ENCODE measurements around the gene GPRASP3.

DNA sequence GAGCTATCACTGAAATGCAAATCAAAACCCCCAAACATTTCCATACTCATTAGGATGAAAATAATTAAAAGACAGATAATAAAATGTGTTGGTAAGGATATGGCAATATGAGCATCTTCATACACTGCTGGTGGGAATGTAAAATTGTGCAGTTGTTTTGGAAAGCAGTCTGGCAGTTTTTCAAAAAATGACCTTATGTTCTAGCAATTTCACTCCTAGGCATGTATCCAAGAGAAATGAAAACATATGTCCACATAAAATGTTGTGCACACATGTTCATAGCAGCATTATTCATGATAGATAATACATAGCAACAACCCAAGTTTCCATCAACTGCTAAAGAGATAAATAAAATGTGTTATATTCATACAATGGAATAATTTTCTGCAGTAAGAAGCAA, 23.0 kb upstream of the GPRASP3 start:
- TF ChIP-seq, protein P1, sequence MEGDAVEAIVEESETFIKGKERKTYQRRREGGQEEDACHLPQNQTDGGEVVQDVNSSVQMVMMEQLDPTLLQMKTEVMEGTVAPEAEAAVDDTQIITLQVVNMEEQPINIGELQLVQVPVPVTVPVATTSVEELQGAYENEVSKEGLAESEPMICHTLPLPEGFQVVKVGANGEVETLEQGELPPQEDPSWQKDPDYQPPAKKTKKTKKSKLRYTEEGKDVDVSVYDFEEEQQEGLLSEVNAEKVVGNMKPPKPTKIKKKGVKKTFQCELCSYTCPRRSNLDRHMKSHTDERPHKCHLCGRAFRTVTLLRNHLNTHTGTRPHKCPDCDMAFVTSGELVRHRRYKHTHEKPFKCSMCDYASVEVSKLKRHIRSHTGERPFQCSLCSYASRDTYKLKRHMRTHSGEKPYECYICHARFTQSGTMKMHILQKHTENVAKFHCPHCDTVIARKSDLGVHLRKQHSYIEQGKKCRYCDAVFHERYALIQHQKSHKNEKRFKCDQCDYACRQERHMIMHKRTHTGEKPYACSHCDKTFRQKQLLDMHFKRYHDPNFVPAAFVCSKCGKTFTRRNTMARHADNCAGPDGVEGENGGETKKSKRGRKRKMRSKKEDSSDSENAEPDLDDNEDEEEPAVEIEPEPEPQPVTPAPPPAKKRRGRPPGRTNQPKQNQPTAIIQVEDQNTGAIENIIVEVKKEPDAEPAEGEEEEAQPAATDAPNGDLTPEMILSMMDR (IDR thresholded peaks at IDR 0.05; ENCODE audit: poor library complexity, severe bottlenecking), result no peak
- TF ChIP-seq EZH2 (IDR thresholded peaks at IDR 0.05; ENCODE audit: borderline replicate concordance, insufficient read depth, low read length, poor library complexity, severe bottlenecking) (no peak), EP300 (conservative IDR thresholded peaks at IDR 0.05; ENCODE audit: poor library complexity, severe bottlenecking) (no peak), RAD21 (conservative IDR thresholded peaks at IDR 0.05) (no peak), POLR2AphosphoS5 (IDR thresholded peaks at IDR 0.05) (no peak)
- TF ChIP-seq, protein P2, sequence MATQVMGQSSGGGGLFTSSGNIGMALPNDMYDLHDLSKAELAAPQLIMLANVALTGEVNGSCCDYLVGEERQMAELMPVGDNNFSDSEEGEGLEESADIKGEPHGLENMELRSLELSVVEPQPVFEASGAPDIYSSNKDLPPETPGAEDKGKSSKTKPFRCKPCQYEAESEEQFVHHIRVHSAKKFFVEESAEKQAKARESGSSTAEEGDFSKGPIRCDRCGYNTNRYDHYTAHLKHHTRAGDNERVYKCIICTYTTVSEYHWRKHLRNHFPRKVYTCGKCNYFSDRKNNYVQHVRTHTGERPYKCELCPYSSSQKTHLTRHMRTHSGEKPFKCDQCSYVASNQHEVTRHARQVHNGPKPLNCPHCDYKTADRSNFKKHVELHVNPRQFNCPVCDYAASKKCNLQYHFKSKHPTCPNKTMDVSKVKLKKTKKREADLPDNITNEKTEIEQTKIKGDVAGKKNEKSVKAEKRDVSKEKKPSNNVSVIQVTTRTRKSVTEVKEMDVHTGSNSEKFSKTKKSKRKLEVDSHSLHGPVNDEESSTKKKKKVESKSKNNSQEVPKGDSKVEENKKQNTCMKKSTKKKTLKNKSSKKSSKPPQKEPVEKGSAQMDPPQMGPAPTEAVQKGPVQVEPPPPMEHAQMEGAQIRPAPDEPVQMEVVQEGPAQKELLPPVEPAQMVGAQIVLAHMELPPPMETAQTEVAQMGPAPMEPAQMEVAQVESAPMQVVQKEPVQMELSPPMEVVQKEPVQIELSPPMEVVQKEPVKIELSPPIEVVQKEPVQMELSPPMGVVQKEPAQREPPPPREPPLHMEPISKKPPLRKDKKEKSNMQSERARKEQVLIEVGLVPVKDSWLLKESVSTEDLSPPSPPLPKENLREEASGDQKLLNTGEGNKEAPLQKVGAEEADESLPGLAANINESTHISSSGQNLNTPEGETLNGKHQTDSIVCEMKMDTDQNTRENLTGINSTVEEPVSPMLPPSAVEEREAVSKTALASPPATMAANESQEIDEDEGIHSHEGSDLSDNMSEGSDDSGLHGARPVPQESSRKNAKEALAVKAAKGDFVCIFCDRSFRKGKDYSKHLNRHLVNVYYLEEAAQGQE (IDR thresholded peaks at IDR 0.05; ENCODE audit: borderline replicate concordance), result no peak

All from neural cell (in vitro differentiated cells).